ENCODE results near the gene DNAJC6.

Gene DNAJC6

DNA sequence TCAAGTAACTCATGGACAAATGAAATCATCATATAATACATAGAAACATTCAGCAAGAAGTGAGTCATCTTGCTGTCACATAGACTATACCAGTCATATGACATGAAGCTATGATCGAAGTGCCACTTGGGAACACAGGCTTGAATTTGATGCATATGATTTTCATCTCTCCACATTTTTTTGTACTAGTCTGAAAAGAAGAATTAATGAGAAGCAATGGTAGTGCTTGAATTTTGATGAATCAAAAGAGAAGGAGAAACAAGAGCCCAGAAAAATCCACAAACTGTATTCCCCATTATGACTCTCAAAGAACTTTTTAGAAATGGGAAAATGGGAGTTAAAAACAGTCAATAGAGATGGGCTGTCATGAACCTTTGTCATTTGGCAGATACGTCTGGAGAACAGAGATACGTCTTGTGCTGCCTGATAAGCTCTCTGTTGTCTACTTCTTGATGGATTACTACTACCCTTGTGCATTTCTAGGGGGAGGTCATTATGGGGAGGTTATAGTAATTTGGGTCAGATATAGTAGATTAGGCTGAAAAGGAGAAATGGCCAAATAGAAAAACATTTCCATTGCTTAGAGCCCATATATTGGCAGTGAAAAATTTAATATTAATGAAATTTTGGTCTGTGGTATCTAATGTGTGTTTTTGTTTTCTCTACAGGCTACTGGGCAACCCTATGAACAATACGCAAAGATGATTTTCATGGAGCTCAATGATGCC lies 103.1 kb downstream of the DNAJC6 start:
- DNase-seq: no peak

GRCh38 chr1:65412984-65413375 lies 103.6 kb downstream of the DNAJC6 start:
- no peak for DNase-seq

DNA sequence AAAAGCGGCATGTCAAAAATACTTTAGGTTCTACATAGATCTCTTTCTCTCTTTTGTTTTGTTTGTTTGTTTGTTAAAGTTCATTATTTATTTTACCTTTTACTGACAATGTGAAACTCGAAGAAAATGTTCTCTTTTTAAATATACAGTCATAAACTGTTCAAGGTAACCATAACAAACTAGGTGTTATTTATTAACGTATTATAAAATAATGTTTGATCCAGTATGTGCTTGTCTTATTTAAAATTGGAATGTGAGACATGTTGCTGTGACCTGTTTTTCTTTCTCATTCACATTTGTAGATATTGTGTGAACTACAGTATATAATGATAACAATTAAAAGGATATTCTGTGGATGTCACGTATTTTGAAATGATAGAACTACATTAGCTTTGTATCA lies 105.2 kb downstream of the DNAJC6 start:
- DNase-seq: no peak

DNA sequence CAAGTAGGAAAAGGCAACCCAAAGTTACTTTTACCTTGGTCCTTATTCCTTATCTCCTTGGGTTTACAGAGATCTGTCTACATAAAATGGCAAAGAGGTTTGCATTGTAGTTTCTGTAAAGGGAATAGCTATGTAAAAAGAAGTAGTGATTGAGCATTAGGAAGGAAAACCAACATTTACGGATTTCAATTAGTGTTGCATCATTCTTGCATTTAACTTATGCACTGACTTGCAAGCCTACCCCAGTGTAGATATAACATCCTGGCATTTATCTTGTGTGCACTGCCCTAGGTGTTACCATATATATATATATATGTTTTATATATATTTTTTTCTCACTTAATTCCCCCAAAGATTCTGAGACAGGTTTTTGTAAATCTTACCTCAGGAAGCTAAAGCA lies 107.4 kb downstream of the DNAJC6 start:
- DNase-seq: no peak

DNA sequence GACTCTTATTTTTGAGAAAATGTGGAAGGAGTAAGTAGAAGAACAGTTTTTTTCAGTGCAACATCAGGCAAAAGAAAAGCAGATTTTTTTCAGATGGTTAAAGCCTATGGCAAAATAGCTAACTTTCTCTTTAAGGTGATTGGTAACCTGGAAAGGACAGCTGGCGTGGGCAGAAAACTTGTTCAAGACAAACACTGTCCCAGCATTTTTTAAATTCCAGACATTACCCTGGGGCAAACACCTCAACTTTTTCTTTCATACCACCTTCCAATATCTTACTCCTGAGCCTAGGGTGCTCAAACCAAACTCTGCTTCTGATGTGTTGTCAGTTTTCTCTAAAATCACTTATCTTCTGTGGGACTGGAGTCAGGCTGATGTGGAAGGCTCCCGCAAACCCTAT lies 108.4 kb downstream of the DNAJC6 start:
- DNase-seq: no peak

DNA sequence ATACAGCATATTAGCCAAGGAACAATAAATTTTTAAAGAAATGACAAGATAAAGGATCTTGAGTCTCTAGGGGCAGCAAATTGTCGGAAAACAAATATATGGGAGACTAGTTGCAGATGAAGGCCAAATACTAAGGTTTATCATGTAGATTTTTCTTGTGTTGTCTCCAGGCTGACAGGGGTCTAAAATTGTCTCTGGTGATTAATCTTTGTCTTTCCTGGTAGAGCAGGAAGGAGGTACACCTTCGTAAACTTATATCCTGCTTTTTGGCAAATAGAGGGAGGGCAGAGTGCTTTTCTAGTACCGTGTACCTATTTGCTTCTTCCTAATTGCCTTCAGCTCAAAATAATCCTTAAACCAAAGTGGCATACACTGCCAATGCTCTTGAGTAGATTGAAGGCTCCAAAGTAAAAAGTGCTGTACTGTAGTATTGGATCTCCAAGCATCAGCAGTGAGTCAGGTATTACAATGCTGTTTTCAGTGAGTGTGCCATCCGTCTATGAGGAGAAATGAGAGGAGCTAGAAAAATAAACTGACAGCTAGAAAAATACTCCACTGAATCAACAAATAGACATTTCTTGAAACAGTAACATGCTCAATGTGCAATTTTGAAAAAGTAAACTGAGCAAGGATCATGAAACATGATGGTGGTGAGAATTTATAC lies 109.3 kb downstream of the DNAJC6 start:
- no peak for DNase-seq

DNA sequence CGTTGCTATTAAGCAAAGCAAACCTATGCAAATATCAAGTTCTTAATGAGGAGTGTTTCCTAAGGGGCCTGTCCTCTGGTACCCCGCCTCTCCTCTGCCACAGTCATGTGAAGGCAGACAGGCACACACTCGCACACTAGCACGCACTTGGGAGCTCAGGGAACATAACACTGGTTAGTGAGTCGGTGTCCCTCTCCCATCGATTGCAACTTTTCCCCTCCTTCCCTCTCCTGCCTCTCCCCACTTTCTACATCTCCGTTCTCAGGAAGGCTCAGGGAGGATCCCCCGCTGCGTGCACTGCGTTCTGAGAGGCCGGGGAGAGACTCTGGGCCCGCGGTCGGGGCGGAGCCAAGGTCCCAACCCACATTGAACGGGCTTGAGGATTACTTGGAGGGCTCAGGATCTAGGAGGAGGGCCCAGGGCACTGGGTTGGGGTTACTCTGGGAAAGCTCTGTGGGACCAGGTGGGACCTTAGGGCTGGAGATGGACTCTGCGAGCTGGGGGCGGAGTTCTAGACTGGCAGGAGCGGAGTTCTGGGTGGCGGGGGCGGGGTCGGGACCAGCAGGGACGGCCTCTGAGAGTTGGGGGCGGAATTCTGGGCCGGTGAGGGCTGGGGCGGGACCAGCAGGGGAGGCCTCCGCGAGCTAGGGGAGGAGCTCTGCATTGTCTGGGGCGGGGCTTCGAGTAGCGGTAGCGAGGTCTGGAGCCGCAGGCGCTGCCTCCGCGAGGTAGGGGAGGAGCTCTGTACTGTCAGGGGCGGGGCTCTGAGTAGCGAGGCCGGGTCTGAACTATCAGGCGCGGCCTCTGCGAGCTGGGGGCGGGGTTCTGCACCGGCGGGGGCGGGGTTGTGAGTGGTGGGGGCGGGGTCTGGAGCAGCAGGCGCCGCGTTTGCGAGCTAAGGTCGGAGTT lies 110.6 kb downstream of the DNAJC6 start:
- peak; percentile 91 for DNase-seq

DNA sequence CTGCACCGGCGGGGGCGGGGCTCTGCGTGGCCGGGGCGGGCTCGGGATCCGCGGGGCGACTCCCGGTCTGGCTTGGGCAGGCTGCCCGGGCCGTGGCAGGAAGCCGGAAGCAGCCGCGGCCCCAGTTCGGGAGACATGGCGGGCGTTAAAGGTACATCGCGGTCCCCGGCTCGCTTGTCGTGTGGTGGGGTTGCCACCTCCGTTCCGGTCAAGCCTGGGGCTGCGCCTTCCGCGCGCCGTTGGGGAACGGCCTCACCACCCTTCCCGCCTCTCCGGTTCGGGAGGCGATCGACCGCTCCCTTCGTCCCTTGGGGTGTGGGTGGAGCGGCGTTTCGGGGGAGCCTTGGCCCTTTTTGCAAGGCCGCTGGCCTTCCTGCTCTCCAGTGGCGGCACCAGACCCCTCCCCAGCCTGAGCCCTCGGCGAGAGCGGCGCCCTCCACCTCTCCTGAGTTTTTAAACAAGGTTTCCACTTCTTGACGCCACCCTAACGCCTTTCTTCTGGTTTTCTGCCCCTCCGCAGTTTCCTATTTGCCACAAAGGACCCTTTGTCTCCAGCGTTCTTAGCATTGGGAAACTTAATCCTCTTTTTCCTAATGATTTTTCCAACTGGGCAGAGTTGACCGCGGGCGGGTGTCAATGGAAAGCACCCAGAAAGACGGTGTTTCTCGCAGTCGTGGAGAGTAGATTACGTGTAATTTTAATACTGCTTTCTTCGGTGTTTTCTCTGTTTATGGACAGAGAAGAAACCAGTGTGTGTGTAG lies 111.4 kb downstream of the DNAJC6 start, which contains the start of the genes LEPR and LEPROT:
LEPR (plus strand) TSS at position 79 of the 761 bp plus-strand sequence. CDS start 144,898 bp downstream, outside the sequence.
LEPROT (plus strand) TSS at position 79 of the 761 bp plus-strand sequence; CDS start at position 136, 57 bp downstream.
- peak; percentile 85 for DNase-seq

- DNase-seq: no peak
These were observed 112.1 kb downstream of the DNAJC6 start for GRCh38 chr1:65421351-65422025.

DNA sequence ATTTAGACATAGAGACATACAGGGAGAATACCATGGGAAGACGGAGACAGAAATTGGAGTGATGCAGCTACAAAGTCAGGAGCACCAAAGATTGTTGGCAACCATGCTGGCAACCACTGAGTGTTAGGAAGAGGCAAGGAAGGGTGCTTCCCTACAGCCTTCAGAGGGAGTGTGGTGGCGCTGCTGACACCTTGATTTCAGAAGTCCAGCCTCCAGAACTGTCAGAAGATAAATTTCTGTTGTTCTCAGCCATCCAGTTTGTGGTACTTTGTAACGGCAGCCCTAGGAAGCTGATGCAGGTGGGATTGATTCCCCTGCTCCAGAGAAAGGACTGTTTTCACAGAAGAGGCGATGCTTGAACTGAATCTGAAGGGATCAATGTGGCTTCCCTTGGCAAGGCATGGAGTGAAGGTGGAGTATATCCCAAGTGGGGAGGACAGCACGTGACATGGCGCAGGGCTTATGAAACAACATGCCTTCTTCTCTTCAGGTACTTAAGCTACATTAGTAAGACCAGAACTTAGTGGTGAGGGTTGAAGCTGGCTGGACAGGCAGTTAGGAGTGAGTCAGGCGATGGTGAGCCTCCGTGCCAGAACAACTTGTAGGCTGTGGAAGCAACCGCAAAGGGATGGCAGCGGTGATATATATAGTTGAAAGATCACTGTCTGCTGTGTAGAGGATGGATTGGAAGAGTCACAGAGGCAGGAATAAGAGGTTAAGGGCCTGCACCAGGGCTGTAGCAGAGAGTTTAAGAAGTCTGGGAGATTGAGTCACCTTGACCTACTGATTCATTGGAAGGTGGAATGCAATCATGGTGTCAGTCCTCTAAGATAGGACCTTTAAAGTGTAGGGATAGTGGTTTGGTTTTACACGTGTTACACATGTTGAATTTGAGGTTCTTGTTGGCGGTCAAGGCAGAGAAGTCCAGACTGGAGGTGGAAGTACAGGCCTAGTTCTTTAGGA lies 113.2 kb downstream of the DNAJC6 start:
- no peak for DNase-seq

DNA sequence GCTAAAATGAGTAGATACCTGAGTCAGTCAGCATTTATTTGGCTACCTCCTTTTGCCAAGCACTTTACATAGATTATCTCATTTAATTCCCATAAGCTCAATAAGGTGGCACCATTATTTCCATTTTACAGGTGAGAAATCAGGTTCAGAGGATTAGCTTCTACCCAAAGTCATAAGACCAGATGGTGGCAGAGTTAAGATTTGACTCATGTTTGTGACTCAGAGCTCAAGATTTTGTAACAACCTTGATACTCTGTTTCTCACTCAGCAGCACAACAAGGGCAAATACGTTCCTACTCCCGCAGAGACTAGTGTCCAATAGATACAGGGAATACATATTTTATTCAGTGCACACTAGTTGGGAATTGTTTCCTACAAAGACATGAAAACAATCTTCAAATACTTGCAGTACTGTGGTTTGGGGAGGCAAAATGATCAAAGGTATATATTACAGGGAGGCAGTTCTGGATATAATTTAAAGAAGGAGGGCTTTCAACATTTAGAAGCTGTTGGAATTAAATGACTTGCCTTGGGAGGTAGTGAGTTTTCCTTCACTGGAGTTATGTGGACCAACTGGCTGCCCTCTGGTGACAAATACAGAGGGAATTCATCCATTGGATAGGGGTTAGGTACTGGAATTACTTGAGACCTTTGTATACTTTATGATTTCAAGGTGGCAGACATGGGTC lies 114.7 kb downstream of the DNAJC6 start:
- DNase-seq: peak; percentile 92

- no peak for DNase-seq
These were observed 115.2 kb downstream of the DNAJC6 start for GRCh38 chr1:65424573-65424889.

DNA sequence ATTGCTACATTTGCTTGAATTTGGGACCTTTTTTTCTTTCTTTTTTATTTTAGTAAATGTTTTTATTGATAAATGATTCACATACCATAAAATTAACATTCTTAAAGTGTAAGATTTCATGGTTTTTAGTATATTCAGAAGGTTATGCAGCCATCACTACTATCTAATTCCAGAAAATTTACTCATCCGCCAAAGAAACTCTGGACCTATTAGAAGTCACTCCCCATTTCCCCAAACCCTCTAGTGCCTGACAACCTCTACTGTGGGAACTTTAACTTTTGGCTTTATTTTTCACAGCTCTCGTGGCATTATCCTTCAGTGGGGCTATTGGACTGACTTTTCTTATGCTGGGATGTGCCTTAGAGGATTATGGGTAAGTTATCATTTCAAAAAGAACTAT lies 115.7 kb downstream of the DNAJC6 start:
- DNase-seq: no peak

GRCh38 chr1:65425697-65426096 lies 116.4 kb downstream of the DNAJC6 start:
- DNase-seq: peak; percentile 87

DNA sequence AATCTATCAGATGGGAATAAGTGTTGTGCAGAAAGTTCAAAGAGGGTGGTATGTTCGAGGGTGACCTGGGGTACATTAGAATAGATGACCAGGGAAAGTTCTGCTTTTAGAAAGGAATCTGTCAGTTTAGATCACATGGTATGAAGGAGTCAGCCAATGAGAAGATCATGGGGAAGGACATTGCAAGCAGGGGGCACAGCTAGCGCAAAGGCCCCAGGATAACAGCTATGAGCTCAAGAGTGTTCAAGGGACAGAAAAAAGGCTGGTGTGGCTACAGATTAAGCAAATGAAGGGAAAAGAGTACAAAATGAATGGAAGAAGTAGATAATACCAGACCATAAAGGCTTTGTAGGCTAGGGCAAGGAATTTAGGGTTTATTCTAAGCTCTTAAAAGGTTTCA lies 119.7 kb downstream of the DNAJC6 start:
- DNase-seq: no peak

DNA sequence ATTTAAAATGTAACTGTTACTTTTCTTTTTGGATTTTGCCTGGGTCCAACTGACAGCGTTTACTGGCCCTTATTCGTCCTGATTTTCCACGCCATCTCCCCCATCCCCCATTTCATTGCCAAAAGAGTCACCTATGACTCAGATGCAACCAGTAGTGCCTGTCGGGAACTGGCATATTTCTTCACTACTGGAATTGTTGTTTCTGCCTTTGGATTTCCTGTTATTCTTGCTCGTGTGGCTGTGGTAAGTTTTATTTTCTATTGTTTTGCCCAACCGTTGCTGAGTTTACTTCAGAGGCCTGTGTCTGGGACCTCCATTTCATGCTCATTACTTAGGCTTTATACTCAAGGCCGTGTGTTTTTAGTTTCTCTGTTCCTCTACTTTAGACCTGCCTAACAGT lies 120.5 kb downstream of the DNAJC6 start:
- peak; percentile 73 for DNase-seq

DNA sequence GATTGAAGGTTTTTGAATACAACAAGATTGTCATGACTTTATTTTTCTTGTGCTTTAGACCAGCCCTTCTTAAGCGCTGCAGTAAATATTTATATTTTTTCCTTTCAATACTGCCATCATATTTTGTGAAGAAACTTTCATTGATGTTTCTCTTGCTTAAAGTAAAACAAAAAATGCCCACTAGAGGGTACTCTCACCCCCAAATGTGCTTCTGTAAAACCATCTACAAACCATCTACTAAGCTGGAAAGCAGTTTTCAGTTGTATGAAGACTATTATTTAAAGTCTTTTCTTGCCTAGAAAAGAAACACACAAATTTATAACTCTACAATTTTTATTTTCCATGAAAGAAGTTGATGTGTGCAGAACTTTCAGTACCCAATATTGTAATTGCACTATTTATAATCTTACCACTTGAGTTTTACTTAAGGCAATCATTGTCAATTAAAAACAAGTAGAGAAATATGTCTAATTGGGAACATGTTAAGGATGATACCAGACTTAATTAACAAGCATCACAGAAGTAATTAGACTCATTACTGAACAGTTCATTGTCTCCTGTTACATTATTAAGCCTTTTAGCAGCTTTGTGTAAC lies 121.9 kb downstream of the DNAJC6 start:
- peak; percentile 28 for DNase-seq

DNA sequence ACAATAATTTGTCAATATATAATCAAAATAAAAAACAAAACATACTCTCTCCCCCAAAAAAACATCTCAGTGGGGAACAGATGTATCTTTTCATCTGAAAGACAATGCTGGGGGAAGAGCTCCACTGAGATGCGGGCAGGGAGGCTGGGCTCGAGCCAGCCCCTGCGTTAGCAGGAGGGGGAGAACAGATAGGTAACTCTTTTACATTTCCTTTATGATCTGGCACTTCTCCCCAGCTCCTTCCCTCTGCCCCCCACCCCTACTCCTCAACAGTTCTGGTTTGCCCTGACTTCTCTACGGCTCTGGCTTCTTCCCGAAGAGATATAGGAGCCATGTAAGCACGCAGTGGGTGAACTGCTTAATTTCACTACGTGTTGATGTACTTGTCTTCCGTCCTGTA lies 123.6 kb downstream of the DNAJC6 start:
- DNase-seq: no peak

- no peak for DNase-seq
These were observed 124.9 kb downstream of the DNAJC6 start for GRCh38 chr1:65434255-65434654.

DNA sequence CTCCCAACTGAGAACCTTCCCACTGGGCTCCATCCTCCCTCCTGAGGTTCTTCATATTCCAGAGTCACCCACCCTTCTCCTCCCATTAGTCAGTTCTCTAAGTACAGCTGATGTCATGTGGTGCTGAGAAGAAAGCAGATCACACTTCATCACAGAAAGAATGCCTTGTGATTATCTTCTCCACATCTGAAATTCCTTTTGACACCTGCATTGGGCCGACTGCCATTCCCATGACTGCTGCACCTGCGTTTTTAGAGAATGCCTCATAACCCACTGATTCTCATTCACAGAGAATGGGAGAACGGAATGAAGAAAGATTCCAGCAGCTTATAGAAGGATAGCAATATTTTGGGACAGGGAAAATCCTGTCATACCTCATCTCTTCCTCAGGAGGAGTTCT lies 125.4 kb downstream of the DNAJC6 start:
- peak; percentile 62 for DNase-seq
